K562 (cell line): ENCODE results near the gene VMP1. TPM values are rescaled to one million over a fixed set of nuclear protein-coding genes. Genes with fewer than 3 reads are reported as not detected.

Experiments
- ATAC-seq: fragments of 200-7000 bp; cut with Tn5 transposase; 3 replicates; pipeline ENCODE4 v1.9.1; 2020; ENCODE audit warnings: moderate library complexity
- BruUV-seq: library from RNA; stranded (reverse); fragments of 400-500 nt; replicated peaks from 2 replicates; lab custom pipeline; 2021; lab: Mats Ljungman, UMichigan
- CTCF ChIA-PET: fragments of 300-600 bp; formaldehyde crosslinking; extraction: SDS; loops from one replicate; lab custom pipeline; 2021; ENCODE audit warnings: low intra/inter-chr PET ratio; lab: Yijun Ruan, JAX
- POLR2A ChIA-PET: fragments of 300-600, 350-650 bp; sonication (Branson Sonifier 250); formaldehyde crosslinking; extraction: SDS; loops from one replicate; lab custom pipeline; 2021; ENCODE audit warnings: antibody characterized with exemption, inconsistent platforms; lab: Yijun Ruan, JAX
- DNase-seq, 4 experiments: peaks; one replicate each; pipeline versions ENCODE4 v3.0.0 to v3.0.0-alpha.2; 2011 to 2018; ENCODE audit warnings: low spot score in 3 of 4, mixed read lengths in 3 of 4; ENCODE audit errors: extremely low read depth in 1 of 4
- FAIRE-seq: peaks from 2 replicates; lab custom pipeline; 2011; peaks lifted over from hg19 to GRCh38; lab: Jason Lieb, UNC
- H2AFZ ChIP-seq: 2 replicates; pipeline ENCODE4 v1.6.0; 2011; ENCODE audit warnings: low read depth, low read length, control low read depth, inconsistent platforms
- H3K27ac ChIP-seq: fragments of 200-600 bp; 3 replicates; pipeline ENCODE4 v1.8.0; 2011; ENCODE audit warnings: low read depth, mild to moderate bottlenecking, control low read depth, inconsistent platforms, low read length, moderate library complexity, mixed read lengths; ENCODE audit errors: extremely low read depth
- H3K27me3 ChIP-seq, 2 experiments: fragments of 300-600 bp in 1 of 2; 2 replicates in 1 of 2; 3 replicates in 1 of 2; pipeline versions ENCODE4 v1.6.0 to v1.8.0; 2011; ENCODE audit warnings: inconsistent platforms in 2 of 2, low read length in 2 of 2, mild to moderate bottlenecking in 1 of 2, mixed read lengths in 1 of 2, moderate library complexity in 1 of 2; ENCODE audit not compliant: control insufficient read depth in 2 of 2, insufficient read depth in 2 of 2
- H3K36me3 ChIP-seq: fragments of 300-600 bp; 3 replicates; pipeline ENCODE4 v1.8.0; 2011; ENCODE audit warnings: mild to moderate bottlenecking, low read length, inconsistent platforms; ENCODE audit not compliant: control insufficient read depth, insufficient read depth
- H3K4me1 ChIP-seq, 2 experiments: fragments of 200-600 bp in 1 of 2; replicated peaks in 1 of 2; 2 replicates in 1 of 2; 3 replicates in 1 of 2; pipeline versions ENCODE4 v1.5.1 to v1.8.0; 2011; ENCODE audit warnings: inconsistent platforms in 2 of 2, low read length in 2 of 2, mild to moderate bottlenecking in 1 of 2, mixed read lengths in 1 of 2, moderate library complexity in 1 of 2; ENCODE audit not compliant: control insufficient read depth in 2 of 2, insufficient read depth in 2 of 2
- H3K4me2 ChIP-seq: 2 replicates; pipeline ENCODE4 v1.6.1; 2011; ENCODE audit warnings: low read length, control low read depth, inconsistent platforms, mixed read lengths; ENCODE audit not compliant: insufficient read depth
- H3K4me3 ChIP-seq: fragments of 200-600 bp; sonication (generic), shearing (Covaris generic); 2 replicates; pipeline ENCODE4 v1.5.1; 2016; ENCODE audit warnings: control low read depth, inconsistent platforms
- H3K79me2 ChIP-seq: fragments of 200-600 bp; 3 replicates; pipeline ENCODE4 v1.8.0; 2011; ENCODE audit warnings: low read length, inconsistent platforms; ENCODE audit not compliant: control insufficient read depth, insufficient read depth
- H3K9ac ChIP-seq, 2 experiments: 2 replicates each; pipeline versions ENCODE4 v1.6.0 to v1.6.1; 2011; ENCODE audit warnings: low read depth in 2 of 2, low read length in 2 of 2, control low read depth in 1 of 2, inconsistent platforms in 1 of 2, mild to moderate bottlenecking in 1 of 2, mixed read lengths in 1 of 2; ENCODE audit not compliant: insufficient read depth in 1 of 2
- H3K9me1 ChIP-seq: one replicate; pipeline ENCODE4 v1.6.0; 2011; ENCODE audit warnings: inconsistent platforms, mild to moderate bottlenecking, low read length, moderate library complexity; ENCODE audit not compliant: control insufficient read depth, insufficient read depth
- H3K9me3 ChIP-seq: replicated peaks from 2 replicates; pipeline ENCODE4 v1.5.1; 2011; ENCODE audit warnings: low read depth, low read length, inconsistent platforms; ENCODE audit not compliant: control insufficient read depth, insufficient read depth
- H4K20me1 ChIP-seq: replicated peaks from 2 replicates; pipeline ENCODE4 v1.6.1; 2011; ENCODE audit warnings: low read length, inconsistent platforms, mixed read lengths; ENCODE audit not compliant: control insufficient read depth, insufficient read depth
- BRD4 ChIP-seq: fragments of 200-600 bp; sonication (generic); IDR thresholded peaks from 2 replicates; pipeline ENCODE4 v1.6.1; 2017; ENCODE audit warnings: inconsistent platforms
- BRD9 ChIP-seq: fragments of 450-650 bp; IDR thresholded peaks from 2 replicates; pipeline ENCODE4 v1.6.1; 2018; ENCODE audit warnings: low read depth; ENCODE audit not compliant: partially characterized antibody
- BRF2 ChIP-seq: IDR thresholded peaks from 3 replicates; pipeline ENCODE4 v1.6.1; 2011; ENCODE audit warnings: borderline replicate concordance, mild to moderate bottlenecking; ENCODE audit not compliant: insufficient read length, insufficient read depth
- DEAF1 ChIP-seq: fragments of 450-650 bp; formaldehyde crosslinking; IDR thresholded peaks from 2 replicates; pipeline ENCODE4 v1.4.0; 2020; ENCODE audit warnings: mild to moderate bottlenecking, moderate library complexity
- DPF2 ChIP-seq: fragments of 450-650 bp; IDR thresholded peaks from 2 replicates; pipeline ENCODE4 v1.6.1; 2016
- MCM2 ChIP-seq: fragments of 450-650 bp; IDR thresholded peaks from 2 replicates; pipeline ENCODE4 v1.6.1; 2017; ENCODE audit warnings: low read depth, mild to moderate bottlenecking
- RB1 ChIP-seq: fragments of 450-650 bp; IDR thresholded peaks from 2 replicates; pipeline ENCODE4 v1.6.1; 2017; ENCODE audit warnings: low read depth, mild to moderate bottlenecking
- RBBP5 ChIP-seq: fragments of 200-600 bp; sonication (generic); IDR thresholded peaks from 2 replicates; pipeline ENCODE4 v1.6.1; 2012; ENCODE audit warnings: borderline replicate concordance, mild to moderate bottlenecking, low read length, control low read depth, inconsistent platforms; ENCODE audit not compliant: insufficient read depth, poor library complexity, severe bottlenecking
- RBM17 ChIP-seq: fragments of 200-400 bp; formaldehyde crosslinking; IDR thresholded peaks from 2 replicates; pipeline ENCODE4 v1.6.1; 2017; ENCODE audit warnings: low read depth, mild to moderate bottlenecking, low read length, borderline replicate concordance
- RBM22 ChIP-seq: fragments of 200-400 bp; formaldehyde crosslinking; IDR thresholded peaks from 2 replicates; pipeline ENCODE4 v1.6.1; 2018; ENCODE audit warnings: low read length, low read depth; ENCODE audit not compliant: poor library complexity, severe bottlenecking
- SMAD3 ChIP-seq: fragments of 450-650 bp; formaldehyde crosslinking; conservative IDR thresholded peaks from 2 replicates; pipeline ENCODE4 v1.4.0; 2020; ENCODE audit warnings: mild to moderate bottlenecking
- WGBS: fragments of 100-300 bp; shearing (Covaris generic); methylation state at CpG from one replicate; pipeline ENCODE4 v1.1.6; 2016; ENCODE audit warnings: low coverage, mixed read lengths; ENCODE audit not compliant: insufficient coverage; ENCODE audit errors: missing lambda C conversion rate; 5-methylcytosine and 5-hydroxymethylcytosine counted together
- in situ Hi-C: fragments of 300-500 bp; cut with MboI; formaldehyde crosslinking; loops from 4 replicates; pipeline ENCODE4 v1.15.0; 2018; ENCODE audit warnings: inconsistent platforms, mixed read lengths
- intact Hi-C: fragments of 100-400 bp; cut with micrococcal nuclease; formaldehyde crosslinking; loops from 2 replicates; pipeline ENCODE4 v1.14.2; 2022
- polyA plus RNA-seq, 8 experiments: library from polyadenylated mRNA; depleted of rRNA in 4 of 8; stranded (reverse) in 5 of 8; unstranded in 3 of 8; fragments of >200 nt; fragmentation: Nextera tagmentation in 2 of 8; fragmentation: Illumina TruSeq in 1 of 8; extraction: Ambion mirVana in 2 of 8; extraction: Trizol in 1 of 8; gene quantifications; 2 replicates each; pipeline versions ENCODE4 v1.2.1 to v1.2.3, GENCODE V29; 2011 to 2014; ENCODE audit warnings: inconsistent platforms in 1 of 8, missing spikeins in 1 of 8
- total RNA-seq, 7 experiments: library from RNA; depleted of rRNA in 6 of 7; stranded (reverse); fragments of >200 nt in 6 of 7; fragmentation: Illumina TruSeq in 2 of 7; extraction: Trizol in 2 of 7; gene quantifications; 2 replicates each; pipeline versions ENCODE4 v1.2.1 to v1.2.3, GENCODE V29; 2011 to 2021; ENCODE audit warnings: low replicate concordance in 1 of 7
- TF ChIP-seq, protein P1 (sequence below): sonication (generic); formaldehyde crosslinking; IDR thresholded peaks from 2 replicates; pipeline ENCODE4 v1.9.0; 2022; ENCODE audit warnings: mild to moderate bottlenecking, missing genetic modification reagents
- TF ChIP-seq, protein P2 (sequence below): fragments of 150-350 bp; IDR thresholded peaks from 2 replicates; pipeline ENCODE4 v1.6.1; 2014; ENCODE audit warnings: low read depth, mild to moderate bottlenecking, low read length, borderline replicate concordance
- TF ChIP-seq, protein P3 (sequence below): fragments of 450-650 bp; IDR thresholded peaks from 2 replicates; pipeline ENCODE4 v1.6.1; 2016; ENCODE audit warnings: antibody characterized with exemption

Gene VMP1
- total and polyA plus RNA-seq, 9 of the 15 experiments (the other 6 are each of a cell fraction or from before 2014, with no cell fraction given) = 123 to 304 (median 151) TPM

GRCh38 chr17:59766491-59766890 lies 59.0 kb downstream of the VMP1 start:
- DNase-seq = no peak
- H3K79me2 ChIP-seq = 0 out of 3 replicates have a peak, but pooled peaks cover 3% of the 10 kb centered on the region
- no peaks in the 10 kb centered on the region for H4K20me1 ChIP-seq
- intact Hi-C loops (no loop called here), in situ Hi-C loops (no loop called here)
- no peaks in the 10 kb centered on the region for H3K9me1 ChIP-seq
- CTCF ChIA-PET = interaction anchor here (0.6 kb wide), 1 partner anchor 38 kb away, joined by 3 read pairs; no protein-coding TSS in a partner anchor
- no peak for FAIRE-seq
- ATAC-seq = no peak
- H3K27me3 ChIP-seq = no peaks in the 10 kb centered on the region
- H3K4me3 ChIP-seq = no peak overlapping the region
- H3K4me1 ChIP-seq = peaks cover 0 to 7% of the 10 kb centered on the region in 2 experiments; a peak in 2 of 5 replicates
- peaks cover 16% of the 10 kb centered on the region for H3K36me3 ChIP-seq
- no peak overlapping the region for H2AFZ ChIP-seq
- no TSS peak for BruUV-seq
- no peaks in the 10 kb centered on the region for H3K9me3 ChIP-seq
- no peak overlapping the region for H3K9ac ChIP-seq
- H3K27ac ChIP-seq = no peak overlapping the region
- no peak overlapping the region for H3K4me2 ChIP-seq
- POLR2A ChIA-PET = interaction anchor here (0.7 kb wide), 1 partner anchor 8 kb away, joined by 4 read pairs; no protein-coding TSS in a partner anchor
- 100% methylated on average over 6 of the region's 6 CpGs for WGBS
- TF ChIP-seq DPF2 (no peak), RBM17 (no peak), RBM22 (no peak), BRD9 (no peak), BRF2 (no peak), RBBP5 (no peak), RB1 (no peak), MCM2 (no peak), BRD4 (no peak), DEAF1 (CRISPR knock-in tag) (no peak), SMAD3 (no peak)
- TF ChIP-seq, protein P1, sequence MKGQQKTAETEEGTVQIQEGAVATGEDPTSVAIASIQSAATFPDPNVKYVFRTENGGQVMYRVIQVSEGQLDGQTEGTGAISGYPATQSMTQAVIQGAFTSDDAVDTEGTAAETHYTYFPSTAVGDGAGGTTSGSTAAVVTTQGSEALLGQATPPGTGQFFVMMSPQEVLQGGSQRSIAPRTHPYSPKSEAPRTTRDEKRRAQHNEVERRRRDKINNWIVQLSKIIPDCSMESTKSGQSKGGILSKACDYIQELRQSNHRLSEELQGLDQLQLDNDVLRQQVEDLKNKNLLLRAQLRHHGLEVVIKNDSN (CRISPR knock-in tag) = no peak
- TF ChIP-seq, protein P2, sequence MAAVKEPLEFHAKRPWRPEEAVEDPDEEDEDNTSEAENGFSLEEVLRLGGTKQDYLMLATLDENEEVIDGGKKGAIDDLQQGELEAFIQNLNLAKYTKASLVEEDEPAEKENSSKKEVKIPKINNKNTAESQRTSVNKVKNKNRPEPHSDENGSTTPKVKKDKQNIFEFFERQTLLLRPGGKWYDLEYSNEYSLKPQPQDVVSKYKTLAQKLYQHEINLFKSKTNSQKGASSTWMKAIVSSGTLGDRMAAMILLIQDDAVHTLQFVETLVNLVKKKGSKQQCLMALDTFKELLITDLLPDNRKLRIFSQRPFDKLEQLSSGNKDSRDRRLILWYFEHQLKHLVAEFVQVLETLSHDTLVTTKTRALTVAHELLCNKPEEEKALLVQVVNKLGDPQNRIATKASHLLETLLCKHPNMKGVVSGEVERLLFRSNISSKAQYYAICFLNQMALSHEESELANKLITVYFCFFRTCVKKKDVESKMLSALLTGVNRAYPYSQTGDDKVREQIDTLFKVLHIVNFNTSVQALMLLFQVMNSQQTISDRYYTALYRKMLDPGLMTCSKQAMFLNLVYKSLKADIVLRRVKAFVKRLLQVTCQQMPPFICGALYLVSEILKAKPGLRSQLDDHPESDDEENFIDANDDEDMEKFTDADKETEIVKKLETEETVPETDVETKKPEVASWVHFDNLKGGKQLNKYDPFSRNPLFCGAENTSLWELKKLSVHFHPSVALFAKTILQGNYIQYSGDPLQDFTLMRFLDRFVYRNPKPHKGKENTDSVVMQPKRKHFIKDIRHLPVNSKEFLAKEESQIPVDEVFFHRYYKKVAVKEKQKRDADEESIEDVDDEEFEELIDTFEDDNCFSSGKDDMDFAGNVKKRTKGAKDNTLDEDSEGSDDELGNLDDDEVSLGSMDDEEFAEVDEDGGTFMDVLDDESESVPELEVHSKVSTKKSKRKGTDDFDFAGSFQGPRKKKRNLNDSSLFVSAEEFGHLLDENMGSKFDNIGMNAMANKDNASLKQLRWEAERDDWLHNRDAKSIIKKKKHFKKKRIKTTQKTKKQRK = no peak
- TF ChIP-seq, protein P3, sequence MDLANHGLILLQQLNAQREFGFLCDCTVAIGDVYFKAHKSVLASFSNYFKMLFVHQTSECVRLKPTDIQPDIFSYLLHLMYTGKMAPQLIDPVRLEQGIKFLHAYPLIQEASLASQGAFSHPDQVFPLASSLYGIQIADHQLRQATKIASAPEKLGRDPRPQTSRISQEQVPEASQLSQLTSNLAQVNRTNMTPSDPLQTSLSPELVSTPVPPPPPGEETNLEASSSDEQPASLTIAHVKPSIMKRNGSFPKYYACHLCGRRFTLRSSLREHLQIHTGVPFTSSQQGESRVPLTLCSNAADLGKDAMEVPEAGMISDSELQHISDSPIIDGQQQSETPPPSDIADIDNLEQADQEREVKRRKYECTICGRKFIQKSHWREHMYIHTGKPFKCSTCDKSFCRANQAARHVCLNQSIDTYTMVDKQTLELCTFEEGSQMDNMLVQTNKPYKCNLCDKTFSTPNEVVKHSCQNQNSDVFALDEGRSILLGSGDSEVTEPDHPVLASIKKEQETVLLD = no peak
